A549 (cell line): Measurements from ENCODE around the gene DDO.

Experiments used
- GATA3 ChIP-seq: IDR thresholded peaks from 2 replicates; pipeline ENCODE4 v1.6.1; 2012; ENCODE audit warnings: borderline replicate concordance
- NR3C1 ChIP-seq: fragments of >200 bp; sonication (Bioruptor Twin); formaldehyde crosslinking; IDR thresholded peaks from 3 replicates; pipeline ENCODE4 v1.6.1; 2017
- POLR2A ChIP-seq: IDR thresholded peaks from 2 replicates; pipeline ENCODE4 v1.6.1; 2012; ENCODE audit warnings: mild to moderate bottlenecking, low read length
- POLR2AphosphoS2 ChIP-seq: conservative IDR thresholded peaks from 2 replicates; pipeline ENCODE4 v1.6.1; 2012; ENCODE audit warnings: low read length, improper control_type of control experiment, inconsistent platforms
- RFX5 ChIP-seq: fragments of 450-650 bp; IDR thresholded peaks from 2 replicates; pipeline ENCODE4 v1.7.1; 2014; ENCODE audit warnings: antibody characterized with exemption, mild to moderate bottlenecking, moderate library complexity
- TP53 ChIP-seq: fragments of 250-450 bp; sonication (Bioruptor Pico); IDR thresholded peaks from 2 replicates; pipeline ENCODE4 v1.5.0; 2021; ENCODE audit warnings: mild to moderate bottlenecking, moderate library complexity
- ZC3H11A ChIP-seq: fragments of 450-650 bp; IDR thresholded peaks from 2 replicates; pipeline ENCODE4 v1.6.1; 2014; ENCODE audit warnings: antibody characterized with exemption, mild to moderate bottlenecking
- TF ChIP-seq, protein P1 (sequence below): fragments of >200 bp; sonication (Bioruptor Twin); formaldehyde crosslinking; IDR thresholded peaks from 3 replicates; pipeline ENCODE4 v1.5.1; 2016
- TF ChIP-seq, protein P2 (sequence below): fragments of 450-650 bp; IDR thresholded peaks from 2 replicates; pipeline ENCODE4 v1.6.1; 2014; ENCODE audit warnings: antibody characterized with exemption
- TF ChIP-seq, protein P3 (sequence below): fragments of 200-600 bp; sonication (generic); IDR thresholded peaks from 2 replicates; pipeline ENCODE4 v1.6.1; 2016; ENCODE audit warnings: antibody characterized with exemption, mild to moderate bottlenecking, moderate library complexity

DNA sequence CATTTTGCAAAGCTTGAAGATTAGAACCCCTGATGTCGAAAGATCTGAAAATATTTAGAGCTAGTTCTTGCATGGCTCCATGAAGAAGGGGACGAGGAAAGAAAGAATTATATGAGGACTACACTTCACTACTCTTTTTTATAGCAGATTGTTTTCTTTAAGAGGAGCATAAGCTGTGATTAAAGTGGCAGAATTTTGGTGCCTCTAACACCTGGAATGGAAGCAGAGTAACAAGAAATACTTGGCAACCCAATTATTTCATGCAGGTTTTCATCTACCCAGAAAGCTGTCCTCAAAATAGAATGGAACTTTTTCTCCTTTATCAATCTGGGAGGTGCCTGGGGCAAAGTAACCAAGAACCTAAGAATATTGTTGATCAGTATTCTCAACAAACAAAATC, 61.2 kb downstream of the DDO start:
- TF ChIP-seq, protein P1, sequence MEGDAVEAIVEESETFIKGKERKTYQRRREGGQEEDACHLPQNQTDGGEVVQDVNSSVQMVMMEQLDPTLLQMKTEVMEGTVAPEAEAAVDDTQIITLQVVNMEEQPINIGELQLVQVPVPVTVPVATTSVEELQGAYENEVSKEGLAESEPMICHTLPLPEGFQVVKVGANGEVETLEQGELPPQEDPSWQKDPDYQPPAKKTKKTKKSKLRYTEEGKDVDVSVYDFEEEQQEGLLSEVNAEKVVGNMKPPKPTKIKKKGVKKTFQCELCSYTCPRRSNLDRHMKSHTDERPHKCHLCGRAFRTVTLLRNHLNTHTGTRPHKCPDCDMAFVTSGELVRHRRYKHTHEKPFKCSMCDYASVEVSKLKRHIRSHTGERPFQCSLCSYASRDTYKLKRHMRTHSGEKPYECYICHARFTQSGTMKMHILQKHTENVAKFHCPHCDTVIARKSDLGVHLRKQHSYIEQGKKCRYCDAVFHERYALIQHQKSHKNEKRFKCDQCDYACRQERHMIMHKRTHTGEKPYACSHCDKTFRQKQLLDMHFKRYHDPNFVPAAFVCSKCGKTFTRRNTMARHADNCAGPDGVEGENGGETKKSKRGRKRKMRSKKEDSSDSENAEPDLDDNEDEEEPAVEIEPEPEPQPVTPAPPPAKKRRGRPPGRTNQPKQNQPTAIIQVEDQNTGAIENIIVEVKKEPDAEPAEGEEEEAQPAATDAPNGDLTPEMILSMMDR: no peak
- no peak for TF ChIP-seq TP53 (CRISPR knock-in tag)
- no peak for TF ChIP-seq POLR2AphosphoS2
- no peak for TF ChIP-seq NR3C1
- no peak for TF ChIP-seq ZC3H11A
- TF ChIP-seq, protein P2, sequence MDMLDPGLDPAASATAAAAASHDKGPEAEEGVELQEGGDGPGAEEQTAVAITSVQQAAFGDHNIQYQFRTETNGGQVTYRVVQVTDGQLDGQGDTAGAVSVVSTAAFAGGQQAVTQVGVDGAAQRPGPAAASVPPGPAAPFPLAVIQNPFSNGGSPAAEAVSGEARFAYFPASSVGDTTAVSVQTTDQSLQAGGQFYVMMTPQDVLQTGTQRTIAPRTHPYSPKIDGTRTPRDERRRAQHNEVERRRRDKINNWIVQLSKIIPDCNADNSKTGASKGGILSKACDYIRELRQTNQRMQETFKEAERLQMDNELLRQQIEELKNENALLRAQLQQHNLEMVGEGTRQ: no peak
- TF ChIP-seq RFX5: no peak
- TF ChIP-seq GATA3: no peak
- TF ChIP-seq, protein P3, sequence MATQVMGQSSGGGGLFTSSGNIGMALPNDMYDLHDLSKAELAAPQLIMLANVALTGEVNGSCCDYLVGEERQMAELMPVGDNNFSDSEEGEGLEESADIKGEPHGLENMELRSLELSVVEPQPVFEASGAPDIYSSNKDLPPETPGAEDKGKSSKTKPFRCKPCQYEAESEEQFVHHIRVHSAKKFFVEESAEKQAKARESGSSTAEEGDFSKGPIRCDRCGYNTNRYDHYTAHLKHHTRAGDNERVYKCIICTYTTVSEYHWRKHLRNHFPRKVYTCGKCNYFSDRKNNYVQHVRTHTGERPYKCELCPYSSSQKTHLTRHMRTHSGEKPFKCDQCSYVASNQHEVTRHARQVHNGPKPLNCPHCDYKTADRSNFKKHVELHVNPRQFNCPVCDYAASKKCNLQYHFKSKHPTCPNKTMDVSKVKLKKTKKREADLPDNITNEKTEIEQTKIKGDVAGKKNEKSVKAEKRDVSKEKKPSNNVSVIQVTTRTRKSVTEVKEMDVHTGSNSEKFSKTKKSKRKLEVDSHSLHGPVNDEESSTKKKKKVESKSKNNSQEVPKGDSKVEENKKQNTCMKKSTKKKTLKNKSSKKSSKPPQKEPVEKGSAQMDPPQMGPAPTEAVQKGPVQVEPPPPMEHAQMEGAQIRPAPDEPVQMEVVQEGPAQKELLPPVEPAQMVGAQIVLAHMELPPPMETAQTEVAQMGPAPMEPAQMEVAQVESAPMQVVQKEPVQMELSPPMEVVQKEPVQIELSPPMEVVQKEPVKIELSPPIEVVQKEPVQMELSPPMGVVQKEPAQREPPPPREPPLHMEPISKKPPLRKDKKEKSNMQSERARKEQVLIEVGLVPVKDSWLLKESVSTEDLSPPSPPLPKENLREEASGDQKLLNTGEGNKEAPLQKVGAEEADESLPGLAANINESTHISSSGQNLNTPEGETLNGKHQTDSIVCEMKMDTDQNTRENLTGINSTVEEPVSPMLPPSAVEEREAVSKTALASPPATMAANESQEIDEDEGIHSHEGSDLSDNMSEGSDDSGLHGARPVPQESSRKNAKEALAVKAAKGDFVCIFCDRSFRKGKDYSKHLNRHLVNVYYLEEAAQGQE: no peak
- TF ChIP-seq POLR2A: no peak
